GM23338 (cell line): ENCODE data around the gene RFXANK. TPM values are rescaled to one million over a fixed set of nuclear protein-coding genes. Genes with fewer than 3 reads are reported as not detected.

ENCODE experiments used
- ATAC-seq: fragments of 200-7000 bp; cut with Tn5 transposase; 3 replicates; pipeline ENCODE4 v1.9.1; 2020
- DNase-seq: peaks from one replicate; pipeline ENCODE4 v3.0.0-alpha.2; 2015; ENCODE audit warnings: low spot score
- H2AFZ ChIP-seq: fragments of 200-600 bp; sonication (generic); 2 replicates; pipeline ENCODE4 v1.8.0; 2016; ENCODE audit warnings: antibody characterized with exemption, mild to moderate bottlenecking, moderate library complexity
- H3F3A ChIP-seq: fragments of 200-600 bp; sonication (generic); replicated peaks from 2 replicates; pipeline ENCODE4 v1.8.0; 2017; ENCODE audit warnings: antibody characterized with exemption, mixed run types, low read depth
- H3K27ac ChIP-seq: fragments of 200-600 bp; sonication (generic); 2 replicates; pipeline ENCODE4 v1.6.1; 2016; ENCODE audit warnings: low read depth
- H3K27me3 ChIP-seq: fragments of 200-600 bp; sonication (generic); 2 replicates; pipeline ENCODE4 v1.8.0; 2016; ENCODE audit warnings: mild to moderate bottlenecking, mixed run types, moderate library complexity; ENCODE audit not compliant: insufficient read depth
- H3K36me3 ChIP-seq: fragments of 200-600 bp; sonication (generic); 2 replicates; pipeline ENCODE4 v1.8.0; 2016; ENCODE audit warnings: mild to moderate bottlenecking; ENCODE audit not compliant: insufficient read depth
- H3K4me1 ChIP-seq: fragments of 200-600 bp; sonication (generic); 2 replicates; pipeline ENCODE4 v1.8.0; 2016; ENCODE audit warnings: mild to moderate bottlenecking, moderate library complexity; ENCODE audit not compliant: insufficient read depth
- H3K4me2 ChIP-seq: fragments of 200-600 bp; sonication (generic); 2 replicates; pipeline ENCODE4 v1.7.1; 2017; ENCODE audit warnings: mixed run types
- H3K4me3 ChIP-seq: fragments of 200-600 bp; sonication (generic); 2 replicates; pipeline ENCODE4 v1.6.1; 2016; ENCODE audit warnings: mixed run types
- H3K79me2 ChIP-seq: fragments of 200-600 bp; sonication (generic); replicated peaks from 2 replicates; pipeline ENCODE4 v1.8.0; 2017; ENCODE audit warnings: mild to moderate bottlenecking; ENCODE audit not compliant: insufficient read depth
- H3K9me2 ChIP-seq: fragments of 200-600 bp; sonication (generic); 2 replicates; pipeline ENCODE4 v1.8.0; 2017; ENCODE audit not compliant: insufficient read depth
- H4K20me1 ChIP-seq: fragments of 200-600 bp; sonication (generic); replicated peaks from 2 replicates; pipeline ENCODE4 v1.8.0; 2017; ENCODE audit warnings: mild to moderate bottlenecking; ENCODE audit not compliant: insufficient read depth
- H3K27ac Mint-ChIP-seq: 2 replicates; pipeline ENCODE4 v1.8.0; 2020; ENCODE audit warnings: inconsistent platforms, mild to moderate bottlenecking, moderate library complexity, mixed read lengths
- H3K27me3 Mint-ChIP-seq: 3 replicates; pipeline ENCODE4 v1.8.0; 2022; ENCODE audit warnings: low read depth, mild to moderate bottlenecking, moderate library complexity, mixed read lengths, inconsistent platforms; ENCODE audit not compliant: insufficient read depth, poor library complexity
- H3K36me3 Mint-ChIP-seq: 3 replicates; pipeline ENCODE4 v1.8.0; 2021; ENCODE audit warnings: low read depth, mild to moderate bottlenecking, inconsistent platforms, moderate library complexity, mixed read lengths
- H3K4me1 Mint-ChIP-seq: 3 replicates; pipeline ENCODE4 v1.8.0; 2020; ENCODE audit warnings: mild to moderate bottlenecking, inconsistent platforms, mixed read lengths
- H3K4me3 Mint-ChIP-seq: 3 replicates; pipeline ENCODE4 v1.8.0; 2021; ENCODE audit warnings: moderate library complexity, mild to moderate bottlenecking, inconsistent platforms, mixed read lengths
- H3K9me3 Mint-ChIP-seq: 3 replicates; pipeline ENCODE4 v1.8.0; 2020; ENCODE audit warnings: moderate library complexity, mild to moderate bottlenecking, inconsistent platforms, mixed read lengths
- CREB1 ChIP-seq: fragments of 250-450 bp; sonication (Bioruptor Pico); IDR thresholded peaks from 2 replicates; pipeline ENCODE4 v1.5.0; 2020; ENCODE audit warnings: low read depth, mild to moderate bottlenecking, moderate library complexity
- CTCF ChIP-seq, 2 experiments: fragments of 200-600 bp in 1 of 2; sonication (generic) in 1 of 2; conservative IDR thresholded peaks; 2 replicates each; pipeline versions ENCODE4 v1.5.1 to v1.6.1; 2016 to 2017; ENCODE audit warnings: antibody characterized with exemption in 2 of 2, low read depth in 2 of 2, mild to moderate bottlenecking in 2 of 2, moderate library complexity in 1 of 2
- ETS1 ChIP-seq: IDR thresholded peaks from 2 replicates; pipeline ENCODE4 v1.6.1; 2016; ENCODE audit warnings: antibody characterized with exemption
- EZH2 ChIP-seq: fragments of 200-600 bp; sonication (generic); IDR thresholded peaks from one replicate; pipeline ENCODE4 v1.8.0; 2017; ENCODE audit warnings: antibody characterized with exemption, mild to moderate bottlenecking, low read depth; ENCODE audit not compliant: unreplicated experiment
- EZH2phosphoT487 ChIP-seq: fragments of 200-600 bp; sonication (generic); IDR thresholded peaks from one replicate; pipeline ENCODE4 v1.8.1; 2018; ENCODE audit warnings: antibody characterized with exemption; ENCODE audit not compliant: unreplicated experiment
- JUNB ChIP-seq: IDR thresholded peaks from one replicate; pipeline ENCODE4 v1.6.1; 2016; ENCODE audit warnings: antibody characterized with exemption; ENCODE audit not compliant: unreplicated experiment
- NANOG ChIP-seq: IDR thresholded peaks from 2 replicates; pipeline ENCODE4 v1.6.1; 2016; ENCODE audit warnings: antibody characterized with exemption, borderline replicate concordance
- POLR2AphosphoS5 ChIP-seq: IDR thresholded peaks from 2 replicates; pipeline ENCODE4 v1.6.1; 2016; ENCODE audit warnings: antibody characterized with exemption, low read depth
- STAT1 ChIP-seq: IDR thresholded peaks from one replicate; pipeline ENCODE4 v1.6.1; 2016; ENCODE audit warnings: antibody characterized with exemption; ENCODE audit not compliant: unreplicated experiment
- ZNF114 ChIP-seq: fragments of 250-450 bp; sonication (Bioruptor Pico); IDR thresholded peaks from 2 replicates; pipeline ENCODE4 v1.5.0; 2020; ENCODE audit warnings: mild to moderate bottlenecking, moderate library complexity
- ZNF331 ChIP-seq: fragments of 250-450 bp; sonication (Bioruptor Pico); IDR thresholded peaks from 2 replicates; pipeline ENCODE4 v1.5.0; 2020; ENCODE audit warnings: low read depth, mild to moderate bottlenecking, moderate library complexity
- polyA plus RNA-seq: library from polyadenylated mRNA; unstranded; fragments of >200 nt; fragmentation: Nextera tagmentation; extraction: Ambion mirVana; gene quantifications from 2 replicates; pipeline ENCODE4 v1.2.1, GENCODE V29; 2016
- total RNA-seq: library from RNA; depleted of rRNA; stranded (reverse); fragments of >200 nt; shearing (Covaris generic); gene quantifications from 2 replicates; pipeline ENCODE4 v1.2.3, GENCODE V29; 2014
- TF ChIP-seq, protein P1 (sequence below): IDR thresholded peaks from one replicate; pipeline ENCODE4 v1.6.1; 2018; ENCODE audit warnings: antibody characterized with exemption; ENCODE audit not compliant: unreplicated experiment
- TF ChIP-seq, protein P2 (sequence below): fragments of 250-450 bp; sonication (Bioruptor Pico); IDR thresholded peaks from 2 replicates; pipeline ENCODE4 v1.5.0; 2020; ENCODE audit warnings: mild to moderate bottlenecking, moderate library complexity

The RFXANK gene
- total and polyA plus RNA-seq, 2 experiments from 2014 or later: 54.3 to 124 TPM

GRCh38 chr19:19167612-19168011 lies 24.4 kb upstream of the RFXANK start:
- DNase-seq: no peak
- H3K4me2 ChIP-seq: no peak overlapping the region
- no peaks in the 10 kb centered on the region for H3K9me3 Mint-ChIP-seq
- H3K79me2 ChIP-seq: no peaks in the 10 kb centered on the region
- H3K4me1 ChIP-seq: peaks cover 16% of the 10 kb centered on the region
- H2AFZ ChIP-seq: no peak overlapping the region
- H4K20me1 ChIP-seq: no peaks in the 10 kb centered on the region
- peaks cover 12% of the 10 kb centered on the region; the same call in 1 of the 2 replicates for H3F3A ChIP-seq
- H3K27ac Mint-ChIP-seq: no peak overlapping the region
- H3K36me3 ChIP-seq: no peaks in the 10 kb centered on the region
- H3K27me3 Mint-ChIP-seq: peaks cover 31% of the 10 kb centered on the region
- H3K4me1 Mint-ChIP-seq: peaks cover 31% of the 10 kb centered on the region
- H3K27me3 ChIP-seq: peaks cover 28% of the 10 kb centered on the region
- H3K36me3 Mint-ChIP-seq: no peaks in the 10 kb centered on the region; the same call in 2 of the 3 replicates
- ATAC-seq: no peak
- no peak overlapping the region for H3K4me3 Mint-ChIP-seq
- H3K27ac ChIP-seq: no peak overlapping the region
- H3K9me2 ChIP-seq: no peaks in the 10 kb centered on the region
- no peak overlapping the region for H3K4me3 ChIP-seq
- TF ChIP-seq EZH2 (no peak), JUNB (no peak), EZH2phosphoT487 (no peak), STAT1 (no peak), ZNF331 (no peak), NANOG (no peak), CREB1 (CRISPR knock-in tag) (no peak), CTCF (conservative IDR thresholded peaks at IDR 0.05; ENCODE audit: low read depth in 2 of 2) (no peak), ZNF114 (CRISPR knock-in tag) (no peak), ETS1 (no peak), POLR2AphosphoS5 (no peak)
- TF ChIP-seq, protein P1, sequence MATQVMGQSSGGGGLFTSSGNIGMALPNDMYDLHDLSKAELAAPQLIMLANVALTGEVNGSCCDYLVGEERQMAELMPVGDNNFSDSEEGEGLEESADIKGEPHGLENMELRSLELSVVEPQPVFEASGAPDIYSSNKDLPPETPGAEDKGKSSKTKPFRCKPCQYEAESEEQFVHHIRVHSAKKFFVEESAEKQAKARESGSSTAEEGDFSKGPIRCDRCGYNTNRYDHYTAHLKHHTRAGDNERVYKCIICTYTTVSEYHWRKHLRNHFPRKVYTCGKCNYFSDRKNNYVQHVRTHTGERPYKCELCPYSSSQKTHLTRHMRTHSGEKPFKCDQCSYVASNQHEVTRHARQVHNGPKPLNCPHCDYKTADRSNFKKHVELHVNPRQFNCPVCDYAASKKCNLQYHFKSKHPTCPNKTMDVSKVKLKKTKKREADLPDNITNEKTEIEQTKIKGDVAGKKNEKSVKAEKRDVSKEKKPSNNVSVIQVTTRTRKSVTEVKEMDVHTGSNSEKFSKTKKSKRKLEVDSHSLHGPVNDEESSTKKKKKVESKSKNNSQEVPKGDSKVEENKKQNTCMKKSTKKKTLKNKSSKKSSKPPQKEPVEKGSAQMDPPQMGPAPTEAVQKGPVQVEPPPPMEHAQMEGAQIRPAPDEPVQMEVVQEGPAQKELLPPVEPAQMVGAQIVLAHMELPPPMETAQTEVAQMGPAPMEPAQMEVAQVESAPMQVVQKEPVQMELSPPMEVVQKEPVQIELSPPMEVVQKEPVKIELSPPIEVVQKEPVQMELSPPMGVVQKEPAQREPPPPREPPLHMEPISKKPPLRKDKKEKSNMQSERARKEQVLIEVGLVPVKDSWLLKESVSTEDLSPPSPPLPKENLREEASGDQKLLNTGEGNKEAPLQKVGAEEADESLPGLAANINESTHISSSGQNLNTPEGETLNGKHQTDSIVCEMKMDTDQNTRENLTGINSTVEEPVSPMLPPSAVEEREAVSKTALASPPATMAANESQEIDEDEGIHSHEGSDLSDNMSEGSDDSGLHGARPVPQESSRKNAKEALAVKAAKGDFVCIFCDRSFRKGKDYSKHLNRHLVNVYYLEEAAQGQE: no peak
- TF ChIP-seq, protein P2, sequence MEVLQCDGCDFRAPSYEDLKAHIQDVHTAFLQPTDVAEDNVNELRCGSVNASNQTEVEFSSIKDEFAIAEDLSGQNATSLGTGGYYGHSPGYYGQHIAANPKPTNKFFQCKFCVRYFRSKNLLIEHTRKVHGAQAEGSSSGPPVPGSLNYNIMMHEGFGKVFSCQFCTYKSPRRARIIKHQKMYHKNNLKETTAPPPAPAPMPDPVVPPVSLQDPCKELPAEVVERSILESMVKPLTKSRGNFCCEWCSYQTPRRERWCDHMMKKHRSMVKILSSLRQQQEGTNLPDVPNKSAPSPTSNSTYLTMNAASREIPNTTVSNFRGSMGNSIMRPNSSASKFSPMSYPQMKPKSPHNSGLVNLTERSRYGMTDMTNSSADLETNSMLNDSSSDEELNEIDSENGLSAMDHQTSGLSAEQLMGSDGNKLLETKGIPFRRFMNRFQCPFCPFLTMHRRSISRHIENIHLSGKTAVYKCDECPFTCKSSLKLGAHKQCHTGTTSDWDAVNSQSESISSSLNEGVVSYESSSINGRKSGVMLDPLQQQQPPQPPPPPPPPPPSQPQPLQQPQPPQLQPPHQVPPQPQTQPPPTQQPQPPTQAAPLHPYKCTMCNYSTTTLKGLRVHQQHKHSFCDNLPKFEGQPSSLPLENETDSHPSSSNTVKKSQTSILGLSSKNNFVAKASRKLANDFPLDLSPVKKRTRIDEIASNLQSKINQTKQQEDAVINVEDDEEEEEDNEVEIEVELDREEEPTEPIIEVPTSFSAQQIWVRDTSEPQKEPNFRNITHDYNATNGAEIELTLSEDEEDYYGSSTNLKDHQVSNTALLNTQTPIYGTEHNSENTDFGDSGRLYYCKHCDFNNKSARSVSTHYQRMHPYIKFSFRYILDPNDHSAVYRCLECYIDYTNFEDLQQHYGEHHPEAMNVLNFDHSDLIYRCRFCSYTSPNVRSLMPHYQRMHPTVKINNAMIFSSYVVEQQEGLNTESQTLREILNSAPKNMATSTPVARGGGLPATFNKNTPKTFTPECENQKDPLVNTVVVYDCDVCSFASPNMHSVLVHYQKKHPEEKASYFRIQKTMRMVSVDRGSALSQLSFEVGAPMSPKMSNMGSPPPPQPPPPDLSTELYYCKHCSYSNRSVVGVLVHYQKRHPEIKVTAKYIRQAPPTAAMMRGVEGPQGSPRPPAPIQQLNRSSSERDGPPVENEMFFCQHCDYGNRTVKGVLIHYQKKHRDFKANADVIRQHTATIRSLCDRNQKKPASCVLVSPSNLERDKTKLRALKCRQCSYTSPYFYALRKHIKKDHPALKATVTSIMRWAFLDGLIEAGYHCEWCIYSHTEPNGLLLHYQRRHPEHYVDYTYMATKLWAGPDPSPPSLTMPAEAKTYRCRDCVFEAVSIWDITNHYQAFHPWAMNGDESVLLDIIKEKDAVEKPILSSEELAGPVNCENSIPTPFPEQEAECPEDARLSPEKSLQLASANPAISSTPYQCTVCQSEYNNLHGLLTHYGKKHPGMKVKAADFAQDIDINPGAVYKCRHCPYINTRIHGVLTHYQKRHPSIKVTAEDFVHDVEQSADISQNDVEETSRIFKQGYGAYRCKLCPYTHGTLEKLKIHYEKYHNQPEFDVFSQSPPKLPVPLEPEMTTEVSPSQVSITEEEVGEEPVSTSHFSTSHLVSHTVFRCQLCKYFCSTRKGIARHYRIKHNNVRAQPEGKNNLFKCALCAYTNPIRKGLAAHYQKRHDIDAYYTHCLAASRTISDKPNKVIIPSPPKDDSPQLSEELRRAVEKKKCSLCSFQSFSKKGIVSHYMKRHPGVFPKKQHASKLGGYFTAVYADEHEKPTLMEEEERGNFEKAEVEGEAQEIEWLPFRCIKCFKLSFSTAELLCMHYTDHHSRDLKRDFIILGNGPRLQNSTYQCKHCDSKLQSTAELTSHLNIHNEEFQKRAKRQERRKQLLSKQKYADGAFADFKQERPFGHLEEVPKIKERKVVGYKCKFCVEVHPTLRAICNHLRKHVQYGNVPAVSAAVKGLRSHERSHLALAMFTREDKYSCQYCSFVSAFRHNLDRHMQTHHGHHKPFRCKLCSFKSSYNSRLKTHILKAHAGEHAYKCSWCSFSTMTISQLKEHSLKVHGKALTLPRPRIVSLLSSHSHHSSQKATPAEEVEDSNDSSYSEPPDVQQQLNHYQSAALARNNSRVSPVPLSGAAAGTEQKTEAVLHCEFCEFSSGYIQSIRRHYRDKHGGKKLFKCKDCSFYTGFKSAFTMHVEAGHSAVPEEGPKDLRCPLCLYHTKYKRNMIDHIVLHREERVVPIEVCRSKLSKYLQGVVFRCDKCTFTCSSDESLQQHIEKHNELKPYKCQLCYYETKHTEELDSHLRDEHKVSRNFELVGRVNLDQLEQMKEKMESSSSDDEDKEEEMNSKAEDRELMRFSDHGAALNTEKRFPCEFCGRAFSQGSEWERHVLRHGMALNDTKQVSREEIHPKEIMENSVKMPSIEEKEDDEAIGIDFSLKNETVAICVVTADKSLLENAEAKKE (CRISPR knock-in tag): no peak
